Left lung (tissue), 10 donors: ENCODE data around the gene OLFM1. TPM values are rescaled to one million over a fixed set of nuclear protein-coding genes. Genes with fewer than 3 reads are reported as not detected.
A peak's percentile ranks its signal among the peaks of the same experiment; 100 is the strongest.

ENCODE experiments used
- ATAC-seq: fragments of 200-7000 bp; cut with Tn5 transposase; one replicate; pipeline ENCODE4 v1.9.1; 2020; ENCODE audit warnings: moderate library complexity
- DNase-seq, 4 donors: peaks; one replicate each; pipeline ENCODE4 v3.0.0-alpha.2; 2013 to 2020
- H3K27ac ChIP-seq, 2 donors: fragments of 200-600 bp; sonication (generic) in 1 of 2; one replicate each; pipeline versions ENCODE4 v1.5.0 to v1.8.0; 2020 to 2021
- H3K27me3 ChIP-seq, 2 donors: fragments of 200-600 bp; sonication (generic) in 1 of 2; one replicate each; pipeline versions ENCODE4 v1.5.0 to v1.8.0; 2020 to 2021
- H3K36me3 ChIP-seq, 2 donors: fragments of 200-600 bp; sonication (generic) in 1 of 2; one replicate each; pipeline versions ENCODE4 v1.5.0 to v1.8.0; 2020 to 2021
- H3K4me1 ChIP-seq, 2 donors: fragments of 200-600 bp; one replicate each; pipeline ENCODE4 v1.8.0; 2021
- H3K4me3 ChIP-seq, 2 donors: fragments of 200-600 bp; sonication (generic) in 1 of 2; one replicate each; pipeline versions ENCODE4 v1.5.0 to v1.8.0; 2020 to 2021; ENCODE audit warnings: mild to moderate bottlenecking in 1 of 2
- H3K9me3 ChIP-seq, 2 donors: fragments of 200-600 bp; sonication (generic) in 1 of 2; one replicate each; pipeline versions ENCODE4 v1.5.0 to v1.8.0; 2020 to 2021
- CTCF ChIP-seq, 2 donors: fragments of 200-600 bp; sonication (generic) in 1 of 2; IDR thresholded peaks; one replicate each; pipeline versions ENCODE4 v1.5.0 to v1.8.0; 2021; ENCODE audit warnings: antibody characterized with exemption in 2 of 2
- intact Hi-C, 2 donors: fragments of 100-400 bp; cut with DNase I; formaldehyde crosslinking; loops; one replicate each; pipeline versions ENCODE4 v1.11.2 to v1.14.2; 2022
- polyA plus RNA-seq, 6 donors: library from polyadenylated mRNA; unstranded; fragments of 120-200 nt; gene quantifications; one replicate each; pipeline ENCODE4 v1.2.1, GENCODE V29; 2013; ENCODE audit not compliant: insufficient read length in 6 of 6
- total RNA-seq, 2 donors: library from RNA; stranded (reverse); fragmentation: NEBNext Ultra II Directional; extraction: Animal tissue kit (Norgen Biotek cat#: 25700); gene quantifications; one replicate each; pipeline ENCODE4 v1.2.1, GENCODE V29; 2021
- donor health status: DM: no; HTN: yes; CAD: no.
- donor health status: DM: no; HTN: no; CAD: no.

Gene OLFM1
- total and polyA plus RNA-seq, 8 donors = 6.8 to 21.5 (median 14.3) TPM

GRCh38 chr9:135084262-135084661 is 3.2 kb upstream of the OLFM1 start:
- no peak for TF ChIP-seq CTCF (IDR thresholded peaks at IDR 0.05)
- H3K27me3 ChIP-seq = peaks cover 23 to 72% of the 10 kb centered on the region in 2 donors
- ATAC-seq = no peak
- no peak for DNase-seq
- H3K9me3 ChIP-seq = no peaks in the 10 kb centered on the region
- no peak overlapping the region for H3K27ac ChIP-seq
- H3K4me1 ChIP-seq = peaks cover 0 to 22% of the 10 kb centered on the region in 2 donors
- intact Hi-C loops = no loop called here
- H3K4me3 ChIP-seq = no peak overlapping the region
- no peaks in the 10 kb centered on the region for H3K36me3 ChIP-seq

GRCh38 chr9:135084881-135085760 is 2.3 kb upstream of the OLFM1 start:
- H3K4me3 ChIP-seq = no peak overlapping the region
- DNase-seq (no peak), ATAC-seq (no peak)
- H3K9me3 ChIP-seq = no peaks in the 10 kb centered on the region
- H3K36me3 ChIP-seq = no peaks in the 10 kb centered on the region
- H3K27ac ChIP-seq = no peak overlapping the region
- TF ChIP-seq CTCF (IDR thresholded peaks at IDR 0.05) = no peak
- intact Hi-C loops = loop anchor here in 1 of 2 donors (5.0 kb wide), 1 partner anchor 327 kb away; no protein-coding TSS in a partner anchor
- H3K27me3 ChIP-seq = peaks cover 27 to 75% of the 10 kb centered on the region in 2 donors
- peaks cover 0 to 22% of the 10 kb centered on the region in 2 donors for H3K4me1 ChIP-seq

GRCh38 chr9:135085830-135086546 is 1.5 kb upstream of the OLFM1 start:
- Histone ChIP-seq H3K27ac (no peak overlapping the region), H3K9me3 (no peaks in the 10 kb centered on the region), H3K4me1 (peaks cover 0 to 22% of the 10 kb centered on the region in 2 donors), H3K4me3 (peak overlapping the region; percentile 10 to 21), H3K36me3 (no peaks in the 10 kb centered on the region), H3K27me3 (peaks cover 27 to 83% of the 10 kb centered on the region in 2 donors)
- peak; percentile 78 to 89 (median 82) for DNase-seq
- ATAC-seq = peak; percentile 92
- TF ChIP-seq CTCF (IDR thresholded peaks at IDR 0.05) = peak; percentile 85 to 92
- intact Hi-C loops = loop anchor here in 1 of 2 donors (2.0 to 5.0 kb wide), 2 partner anchors 257 to 326 kb away; no protein-coding TSS in a partner anchor

GRCh38 chr9:135086597-135087488 is 625 bp upstream of the OLFM1 start:
- intact Hi-C loops = loop anchor here in 1 of 2 donors (2.0 to 5.0 kb wide), 2 partner anchors 256 to 325 kb away; no protein-coding TSS in a partner anchor
- H3K9me3 ChIP-seq = no peaks in the 10 kb centered on the region
- no peaks in the 10 kb centered on the region for H3K36me3 ChIP-seq
- H3K27ac ChIP-seq = no peak overlapping the region
- TF ChIP-seq CTCF (IDR thresholded peaks at IDR 0.05) = no peak
- peak overlapping the region; percentile 10 to 21 for H3K4me3 ChIP-seq
- peaks cover 0 to 22% of the 10 kb centered on the region in 2 donors for H3K4me1 ChIP-seq
- peak; percentile 6 for ATAC-seq
- DNase-seq = peak in 1 of 4 donors; percentile 73
- H3K27me3 ChIP-seq = peaks cover 27 to 86% of the 10 kb centered on the region in 2 donors
